Gastrocnemius medialis (tissue), 4 donors: ENCODE results near the gene ZNF865.

Experiments used
- POLR2A ChIP-seq, 2 donors: fragments of 450-650 bp; IDR thresholded peaks; one replicate each; pipeline ENCODE4 v1.6.1; 2017; ENCODE audit warnings: antibody characterized with exemption in 2 of 2, mild to moderate bottlenecking in 2 of 2, moderate library complexity in 2 of 2
- TF ChIP-seq, protein P1 (sequence below), 5 experiments: fragments of 450-650 bp in 3 of 5; fragments of 200-600 bp in 2 of 5; sonication (generic) in 2 of 5; IDR thresholded peaks in 4 of 5; conservative IDR thresholded peaks in 1 of 5; 1 replicate in 4 of 5; 2 replicates in 1 of 5; pipeline ENCODE4 v1.5.1; 2016 to 2019; ENCODE audit warnings: antibody characterized with exemption in 5 of 5, mild to moderate bottlenecking in 3 of 5, moderate library complexity in 3 of 5

DNA sequence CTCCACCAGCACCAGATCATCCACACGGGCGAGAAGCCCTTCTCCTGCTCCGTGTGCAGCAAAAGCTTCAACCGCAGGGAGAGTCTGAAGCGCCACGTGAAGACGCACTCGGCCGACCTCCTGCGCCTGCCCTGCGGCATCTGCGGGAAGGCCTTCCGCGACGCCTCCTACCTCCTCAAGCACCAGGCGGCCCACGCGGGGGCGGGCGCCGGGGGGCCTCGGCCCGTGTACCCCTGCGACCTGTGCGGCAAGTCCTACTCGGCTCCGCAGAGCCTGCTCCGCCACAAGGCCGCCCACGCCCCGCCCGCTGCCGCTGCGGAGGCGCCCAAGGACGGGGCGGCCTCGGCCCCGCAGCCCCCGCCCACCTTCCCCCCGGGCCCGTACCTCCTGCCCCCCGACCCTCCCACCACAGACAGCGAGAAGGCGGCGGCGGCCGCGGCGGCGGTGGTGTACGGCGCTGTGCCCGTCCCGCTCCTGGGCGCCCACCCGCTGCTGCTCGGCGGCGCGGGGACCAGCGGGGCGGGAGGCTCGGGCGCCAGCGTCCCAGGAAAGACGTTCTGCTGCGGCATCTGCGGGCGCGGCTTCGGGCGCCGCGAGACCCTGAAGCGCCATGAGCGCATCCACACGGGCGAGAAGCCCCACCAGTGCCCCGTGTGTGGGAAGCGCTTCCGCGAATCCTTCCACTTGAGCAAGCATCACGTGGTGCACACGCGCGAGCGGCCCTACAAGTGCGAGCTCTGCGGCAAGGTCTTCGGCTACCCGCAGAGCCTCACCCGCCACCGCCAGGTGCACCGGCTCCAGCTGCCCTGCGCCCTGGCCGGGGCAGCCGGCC is 9.5 kb downstream of the ZNF865 start:
- TF ChIP-seq, protein P1, sequence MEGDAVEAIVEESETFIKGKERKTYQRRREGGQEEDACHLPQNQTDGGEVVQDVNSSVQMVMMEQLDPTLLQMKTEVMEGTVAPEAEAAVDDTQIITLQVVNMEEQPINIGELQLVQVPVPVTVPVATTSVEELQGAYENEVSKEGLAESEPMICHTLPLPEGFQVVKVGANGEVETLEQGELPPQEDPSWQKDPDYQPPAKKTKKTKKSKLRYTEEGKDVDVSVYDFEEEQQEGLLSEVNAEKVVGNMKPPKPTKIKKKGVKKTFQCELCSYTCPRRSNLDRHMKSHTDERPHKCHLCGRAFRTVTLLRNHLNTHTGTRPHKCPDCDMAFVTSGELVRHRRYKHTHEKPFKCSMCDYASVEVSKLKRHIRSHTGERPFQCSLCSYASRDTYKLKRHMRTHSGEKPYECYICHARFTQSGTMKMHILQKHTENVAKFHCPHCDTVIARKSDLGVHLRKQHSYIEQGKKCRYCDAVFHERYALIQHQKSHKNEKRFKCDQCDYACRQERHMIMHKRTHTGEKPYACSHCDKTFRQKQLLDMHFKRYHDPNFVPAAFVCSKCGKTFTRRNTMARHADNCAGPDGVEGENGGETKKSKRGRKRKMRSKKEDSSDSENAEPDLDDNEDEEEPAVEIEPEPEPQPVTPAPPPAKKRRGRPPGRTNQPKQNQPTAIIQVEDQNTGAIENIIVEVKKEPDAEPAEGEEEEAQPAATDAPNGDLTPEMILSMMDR (IDR thresholded peaks at IDR 0.05 in 4 of 5, conservative IDR thresholded peaks at IDR 0.05 in 1 of 5) = no peak
- TF ChIP-seq POLR2A (IDR thresholded peaks at IDR 0.05) = no peak
